PC-3 (cell line): ENCODE data around the gene KLRG1. TPM values are rescaled to one million over a fixed set of nuclear protein-coding genes. Genes with fewer than 3 reads are reported as not detected.

Experiments
- ATAC-seq: fragments of 200-7000 bp; cut with Tn5 transposase; 2 replicates; pipeline ENCODE4 v1.9.1; 2020; ENCODE audit warnings: mild to moderate bottlenecking, moderate library complexity
- BruUV-seq: library from RNA; stranded (reverse); fragments of 400-500 nt; replicated peaks from 2 replicates; lab custom pipeline; 2021; lab: Mats Ljungman, UMichigan
- CTCF ChIA-PET: fragments of 300-600 bp; sonication (Branson Sonifier 250); formaldehyde crosslinking; loops from one replicate; lab custom pipeline; 2022; ENCODE audit warnings: antibody characterized with exemption; lab: Charles Lee
- POLR2A ChIA-PET: fragments of 300-600 bp; sonication (Branson Sonifier 250); formaldehyde crosslinking; loops from one replicate; lab custom pipeline; 2022; ENCODE audit warnings: antibody characterized with exemption; ENCODE audit not compliant: unreplicated experiment; lab: Charles Lee
- DNase-seq: peaks from one replicate; pipeline ENCODE4 v3.0.0-alpha.2; 2015
- H2AFZ ChIP-seq: fragments of 300-600 bp; sonication (generic); 2 replicates; pipeline ENCODE4 v1.6.0; 2016; ENCODE audit warnings: antibody characterized with exemption, low read length
- H3F3A ChIP-seq: fragments of 300-600 bp; sonication (generic); one replicate; pipeline ENCODE4 v1.6.0; 2017; ENCODE audit warnings: antibody characterized with exemption, low read length, control low read depth, mild to moderate bottlenecking; ENCODE audit not compliant: unreplicated experiment
- H3K27ac ChIP-seq: fragments of 300-600 bp; sonication (generic); 2 replicates; pipeline ENCODE4 v1.5.1; 2016; ENCODE audit warnings: mild to moderate bottlenecking, low read length
- H3K27me3 ChIP-seq: fragments of 300-600 bp; sonication (generic); 2 replicates; pipeline ENCODE4 v1.6.1; 2016; ENCODE audit warnings: low read length, mixed read lengths
- H3K36me3 ChIP-seq: fragments of 300-600 bp; sonication (generic); 2 replicates; pipeline ENCODE4 v1.6.1; 2016; ENCODE audit warnings: low read depth, mixed run types, low read length, mixed read lengths
- H3K4me1 ChIP-seq: fragments of 300-600 bp; sonication (generic); 2 replicates; pipeline ENCODE4 v1.5.1; 2016; ENCODE audit warnings: low read length; ENCODE audit not compliant: insufficient read depth
- H3K4me2 ChIP-seq: fragments of 300-600 bp; sonication (generic); 2 replicates; pipeline ENCODE4 v1.6.0; 2016; ENCODE audit warnings: low read length
- H3K4me3 ChIP-seq: fragments of 300-600 bp; sonication (generic); 2 replicates; pipeline ENCODE4 v1.5.1; 2016; ENCODE audit warnings: mild to moderate bottlenecking, low read length, mixed read lengths
- H3K79me2 ChIP-seq: fragments of 300-600 bp; sonication (generic); 2 replicates; pipeline ENCODE4 v1.6.1; 2017; ENCODE audit warnings: low read length, mixed read lengths
- H3K9ac ChIP-seq: fragments of 300-600 bp; sonication (generic); 2 replicates; pipeline ENCODE4 v1.6.0; 2016; ENCODE audit warnings: mild to moderate bottlenecking, low read length
- H3K9me2 ChIP-seq: fragments of 300-600 bp; sonication (generic); replicated peaks from 2 replicates; pipeline ENCODE4 v1.6.1; 2016; ENCODE audit warnings: mixed run types, low read length, mixed read lengths
- H3K9me3 ChIP-seq: fragments of 300-600 bp; sonication (generic); 2 replicates; pipeline ENCODE4 v1.6.1; 2016; ENCODE audit warnings: low read length, mixed read lengths
- H4K20me1 ChIP-seq: fragments of 300-600 bp; sonication (generic); 2 replicates; pipeline ENCODE4 v1.6.1; 2016; ENCODE audit warnings: low read length, mixed read lengths
- CTCF ChIP-seq: fragments of 300-600 bp; sonication (generic); conservative IDR thresholded peaks from 2 replicates; pipeline ENCODE4 v1.5.1; 2017; ENCODE audit warnings: antibody characterized with exemption, low read depth, mild to moderate bottlenecking, low read length
- EZH2 ChIP-seq: fragments of 300-600 bp; sonication (generic); IDR thresholded peaks from one replicate; pipeline ENCODE4 v1.6.1; 2017; ENCODE audit warnings: antibody characterized with exemption, mild to moderate bottlenecking, low read length; ENCODE audit not compliant: unreplicated experiment
- EZH2phosphoT487 ChIP-seq: fragments of 300-600 bp; sonication (generic); IDR thresholded peaks from 2 replicates; pipeline ENCODE4 v1.6.1; 2018; ENCODE audit warnings: mild to moderate bottlenecking, antibody characterized with exemption, low read length, borderline replicate concordance
- intact Hi-C: fragments of 100-400 bp; cut with micrococcal nuclease; formaldehyde crosslinking; loops from 2 replicates; pipeline ENCODE4 v1.9.0; 2023
- total RNA-seq: library from RNA; depleted of rRNA; stranded (reverse); fragments of >200 nt; gene quantifications from 2 replicates; pipeline ENCODE4 v1.2.3, GENCODE V29; 2014; rRNA removed

KLRG1 gene
- total RNA-seq, 1 experiment from 2014 or later: 0.15 TPM

- no peaks in the 10 kb centered on the region for H4K20me1 ChIP-seq
- no peaks in the 10 kb centered on the region for H3F3A ChIP-seq
- no peaks in the 10 kb centered on the region for H3K79me2 ChIP-seq
- no peak overlapping the region for H3K4me3 ChIP-seq
- no peak overlapping the region for H2AFZ ChIP-seq
- H3K27me3 ChIP-seq: peaks cover 37% of the 10 kb centered on the region
- ChIA-PET POLR2A (no interaction called here), CTCF (interaction anchor here (1.3 kb wide), 1 partner anchor 100 kb away, joined by 7 read pairs; no protein-coding TSS in a partner anchor)
- H3K9me2 ChIP-seq: no peaks in the 10 kb centered on the region
- BruUV-seq: no TSS peak
- H3K9me3 ChIP-seq: no peaks in the 10 kb centered on the region
- H3K36me3 ChIP-seq: no peaks in the 10 kb centered on the region
- DNase-seq: no peak
- no peak overlapping the region for H3K4me2 ChIP-seq
- H3K4me1 ChIP-seq: no peaks in the 10 kb centered on the region
- intact Hi-C loops: no loop called here
- no peak for ATAC-seq
- H3K27ac ChIP-seq: no peak overlapping the region
- H3K9ac ChIP-seq: no peak overlapping the region
- TF ChIP-seq CTCF (no peak), EZH2phosphoT487 (no peak)
Observed at GRCh38 chr12:9050521-9051157, 61.3 kb downstream of the KLRG1 start.

- Histone ChIP-seq H3K4me3 (no peak overlapping the region), H3K79me2 (no peaks in the 10 kb centered on the region), H3K4me2 (no peak overlapping the region), H3K27ac (no peak overlapping the region), H3K9me3 (no peaks in the 10 kb centered on the region), H3K27me3 (peaks cover 42% of the 10 kb centered on the region), H3K36me3 (no peaks in the 10 kb centered on the region), H3K4me1 (no peaks in the 10 kb centered on the region), H2AFZ (no peak overlapping the region), H4K20me1 (no peaks in the 10 kb centered on the region), H3K9ac (no peak overlapping the region), H3K9me2 (no peaks in the 10 kb centered on the region), H3F3A (no peaks in the 10 kb centered on the region)
- ChIA-PET CTCF (no interaction called here), POLR2A (no interaction called here)
- intact Hi-C loops: no loop called here
- ATAC-seq (no peak), DNase-seq (no peak)
- BruUV-seq: no TSS peak
- no peak for TF ChIP-seq EZH2phosphoT487
- TF ChIP-seq CTCF: no peak
- TF ChIP-seq EZH2: no peak
Observed at GRCh38 chr12:9051158-9051550, 61.8 kb downstream of the KLRG1 start.

- Histone ChIP-seq H4K20me1 (no peaks in the 10 kb centered on the region), H2AFZ (no peak overlapping the region), H3K9ac (no peak overlapping the region), H3K27ac (no peak overlapping the region), H3K4me3 (no peak overlapping the region), H3F3A (no peaks in the 10 kb centered on the region), H3K79me2 (no peaks in the 10 kb centered on the region), H3K36me3 (no peaks in the 10 kb centered on the region), H3K4me1 (no peaks in the 10 kb centered on the region), H3K9me3 (no peaks in the 10 kb centered on the region), H3K27me3 (peaks cover 42% of the 10 kb centered on the region), H3K9me2 (no peaks in the 10 kb centered on the region), H3K4me2 (no peak overlapping the region)
- ChIA-PET POLR2A (no interaction called here), CTCF (interaction anchor here (0.6 kb wide), 1 partner anchor 509 kb away, joined by 3 read pairs; no protein-coding TSS in a partner anchor)
- ATAC-seq: no peak
- intact Hi-C loops: no loop called here
- no TSS peak for BruUV-seq
- DNase-seq: no peak
- TF ChIP-seq EZH2: no peak
- TF ChIP-seq CTCF: no peak
- TF ChIP-seq EZH2phosphoT487: no peak
Observed at GRCh38 chr12:9052610-9053009, 63.3 kb downstream of the KLRG1 start.

Other genes with a start within 250 kb of the KLRG1 start
- gene A2ML1, start 166.9 kb upstream of the KLRG1 start, total RNA-seq: 0.12 and 0.36 TPM in 2 replicates
- 6.9 and 7.0 TPM in 2 replicates for gene PHC1, start 75.0 kb upstream of the KLRG1 start, total RNA-seq
- 112 and 137 TPM in 2 replicates for gene M6PR, start 39.9 kb upstream of the KLRG1 start, total RNA-seq
- not detected in 2 replicates for gene A2M, start 126.4 kb downstream of the KLRG1 start, total RNA-seq
- not detected in 2 replicates for gene PZP, start 218.8 kb downstream of the KLRG1 start, total RNA-seq